T-helper 2 cell treated with Interferon-gamma antibody and Interleukin-4, amounts not matched to agents 100 ng/mL and 5 ng/mL, for 36 hours (primary cell): Measurements from ENCODE around the gene MAMDC2. TPM values are rescaled to one million over a fixed set of nuclear protein-coding genes. Genes with fewer than 3 reads are reported as not detected.
"Not testable (repeated sequence)": the region's sequence is repeated elsewhere in the genome, so short reads cannot be mapped to it uniquely, and the experiment has no call there.

Experiments
- intact Hi-C: fragments of 100-400 bp; cut with micrococcal nuclease; formaldehyde crosslinking; loops from one replicate; pipeline ENCODE4 v1.15.1; 2023
- total RNA-seq: library from RNA; stranded (reverse); gene quantifications from 2 replicates; pipeline ENCODE4 v1.2.3, GENCODE V29; 2022

Gene MAMDC2
- total RNA-seq, 1 donor from 2014 or later = not detected

DNA sequence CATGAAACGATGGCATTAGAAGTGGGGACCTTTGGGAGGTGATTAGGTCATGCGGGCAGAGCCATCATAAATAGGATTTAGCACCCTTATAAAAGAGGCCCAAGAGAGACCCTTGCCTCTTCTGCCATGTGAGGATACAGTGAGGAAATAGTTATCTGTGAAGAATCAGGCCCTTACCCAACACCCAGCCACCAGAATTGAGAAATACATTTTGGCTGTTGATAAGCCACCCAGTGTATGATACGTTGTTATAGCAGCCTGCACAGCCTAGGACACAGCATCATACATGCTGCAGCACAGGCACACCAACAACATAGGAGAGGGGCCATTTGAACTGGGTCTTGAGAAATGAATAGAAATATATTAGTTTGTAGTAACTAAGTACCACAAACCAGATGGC lies 8.0 kb upstream of the MAMDC2 start:
- intact Hi-C loops = no loop called here

DNA sequence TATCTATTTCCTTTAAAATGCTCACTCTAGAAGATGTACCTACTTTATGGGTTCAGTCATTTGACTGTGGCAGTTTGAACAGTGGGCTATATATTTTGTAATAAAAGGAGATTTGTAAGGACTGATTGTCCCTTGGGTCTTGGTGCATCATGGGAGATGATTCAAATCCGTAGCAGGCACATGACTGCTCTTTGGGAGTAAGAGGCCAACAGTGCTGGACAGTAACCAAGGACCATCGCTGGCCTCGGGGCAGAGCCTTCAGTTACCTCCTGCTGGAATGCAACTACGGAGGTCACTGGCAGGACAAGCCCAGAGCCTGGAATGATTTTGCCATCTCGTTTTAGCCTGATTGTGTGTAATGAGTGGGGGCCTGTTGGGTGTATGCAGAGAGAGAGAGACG lies 7.0 kb upstream of the MAMDC2 start:
- intact Hi-C loops = no loop called here

DNA sequence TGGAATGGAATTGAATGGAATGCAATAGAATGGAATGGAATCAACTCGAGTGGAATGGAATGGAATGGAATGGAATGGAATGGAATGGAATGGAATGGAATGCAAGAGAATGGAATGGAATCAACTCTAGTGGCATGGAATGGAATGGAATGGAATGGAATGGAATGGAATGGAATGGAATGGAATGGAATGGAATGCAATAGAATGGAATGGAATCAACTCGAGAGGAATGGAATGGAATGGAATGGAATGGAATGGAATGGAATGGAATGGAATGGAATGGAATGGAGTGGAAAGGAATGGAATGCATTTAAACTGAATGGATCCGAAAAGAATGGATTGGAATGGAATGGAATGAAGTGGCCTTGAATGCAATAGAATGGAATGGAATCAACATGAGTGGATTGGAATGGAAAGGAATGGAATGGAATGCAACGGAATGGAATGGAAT lies 5.5 kb upstream of the MAMDC2 start:
- intact Hi-C loops = not testable (repeated sequence)

DNA sequence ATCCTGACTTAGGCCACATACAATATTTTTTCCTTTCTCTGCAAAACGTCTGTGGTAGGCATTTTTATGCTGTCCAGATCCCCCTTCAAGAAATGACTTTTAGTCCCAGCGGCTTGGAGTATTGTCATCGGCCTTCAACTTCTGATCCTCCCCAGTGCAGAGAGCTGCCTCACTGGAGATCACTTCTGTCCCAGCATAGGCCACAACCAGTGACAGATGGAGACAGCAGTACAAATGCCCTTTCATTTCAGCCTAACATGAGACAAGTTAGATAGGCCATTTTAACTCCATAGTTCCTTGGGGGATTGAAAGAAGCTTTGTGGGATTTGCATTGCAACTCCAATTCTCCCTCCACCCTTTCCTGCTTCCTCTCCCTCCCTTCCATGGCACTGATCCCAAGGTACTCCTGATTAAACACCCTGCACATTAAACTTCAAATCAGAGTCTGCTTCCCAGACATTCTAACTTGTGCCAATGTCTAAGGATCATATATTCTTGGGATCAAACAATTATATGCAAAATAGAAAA lies 3.2 kb upstream of the MAMDC2 start:
- intact Hi-C loops = no loop called here

DNA sequence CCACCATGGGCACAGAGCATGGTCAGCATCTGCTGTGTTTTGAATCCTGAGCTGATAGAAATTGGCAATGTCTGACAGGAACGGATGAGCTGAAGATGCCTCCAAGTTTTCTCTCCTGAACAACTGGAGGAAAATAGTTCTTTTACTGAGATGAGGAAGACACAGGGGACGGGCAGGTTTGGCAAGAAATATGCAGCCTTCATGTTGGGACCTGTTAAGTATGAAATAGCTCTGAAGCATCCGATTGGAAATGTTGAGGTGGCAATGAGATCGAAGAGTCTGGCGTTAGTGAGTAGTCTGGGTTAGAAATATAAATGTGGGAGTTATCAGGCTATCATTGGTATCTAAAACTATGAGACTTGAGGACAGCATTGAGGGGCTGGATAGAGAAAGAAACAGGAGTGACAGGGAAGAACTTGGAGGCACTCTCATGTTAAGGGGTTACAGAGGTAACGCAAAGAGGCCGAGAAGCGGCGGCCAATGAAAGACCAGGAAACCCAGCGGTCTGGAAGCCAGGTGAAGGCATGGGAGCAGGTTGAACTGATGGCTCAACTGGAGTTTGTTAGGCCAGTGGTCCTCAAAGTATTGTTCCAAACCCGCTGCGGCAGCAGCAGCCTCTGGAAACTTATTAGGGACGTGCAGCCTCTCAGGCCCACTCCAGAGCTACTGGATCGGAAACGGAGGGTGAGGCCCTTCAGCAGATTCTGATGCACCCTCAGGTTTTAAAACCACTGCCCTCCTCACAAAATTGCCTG lies 1.0 kb upstream of the MAMDC2 start:
- intact Hi-C loops = no loop called here

DNA sequence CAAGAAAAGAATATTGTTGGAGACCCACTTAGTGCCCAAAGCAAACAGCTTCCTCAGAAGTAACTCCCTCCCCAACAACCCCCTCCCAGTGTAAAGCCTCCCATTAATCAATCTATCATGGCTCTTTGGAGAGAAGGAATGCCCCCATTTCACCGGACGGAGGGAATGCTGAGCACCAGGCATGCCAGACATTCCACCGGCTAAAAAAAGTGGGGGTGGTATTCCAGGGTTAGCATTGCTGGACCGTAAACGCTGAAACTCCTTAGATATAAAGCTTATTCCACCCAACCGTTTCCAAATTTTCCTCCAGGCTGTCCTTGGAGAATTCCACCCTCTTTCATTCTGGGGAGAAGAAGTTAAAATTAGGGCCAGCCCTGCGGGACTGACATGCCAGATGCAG lies 363 bp upstream of the MAMDC2 start:
- intact Hi-C loops = no loop called here

DNA sequence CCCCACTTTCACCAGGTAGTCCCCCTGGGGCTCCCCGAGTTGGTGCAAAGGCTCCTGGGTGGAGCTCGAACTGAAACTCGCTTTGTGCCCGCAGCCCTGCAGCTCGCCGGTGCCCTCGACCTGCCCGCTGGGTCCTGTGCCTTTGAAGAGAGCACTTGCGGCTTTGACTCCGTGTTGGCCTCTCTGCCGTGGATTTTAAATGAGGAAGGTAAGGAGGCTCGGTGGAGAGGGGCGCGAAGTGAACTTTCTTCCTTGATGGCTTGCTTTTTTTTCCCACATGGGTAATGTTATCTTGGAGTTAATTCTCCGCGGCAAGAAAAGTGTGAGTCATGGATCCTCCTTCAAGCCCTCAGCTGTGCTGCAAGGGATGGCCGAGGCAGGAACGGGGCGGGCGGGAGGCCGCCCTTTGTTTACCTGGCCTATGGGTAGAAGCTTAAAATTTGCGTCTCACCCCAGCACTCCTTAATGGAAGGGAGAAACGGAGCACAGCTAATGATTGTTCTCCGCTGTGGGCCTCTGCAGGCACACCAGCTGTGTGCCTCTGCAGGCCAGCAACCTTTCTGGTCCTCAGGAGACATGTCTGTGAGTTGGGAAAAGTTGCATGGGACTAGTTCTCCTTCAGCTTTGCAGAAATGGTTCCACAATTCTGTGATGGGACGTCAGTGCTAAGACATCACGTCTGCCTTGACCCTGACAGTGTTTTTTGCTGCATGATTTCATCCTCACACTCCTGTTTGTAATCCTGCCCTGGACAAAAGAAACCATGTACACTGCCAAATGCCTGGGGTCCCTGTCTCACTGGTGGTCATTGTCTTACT lies 1.1 kb downstream of the MAMDC2 start:
- intact Hi-C loops = no loop called here

DNA sequence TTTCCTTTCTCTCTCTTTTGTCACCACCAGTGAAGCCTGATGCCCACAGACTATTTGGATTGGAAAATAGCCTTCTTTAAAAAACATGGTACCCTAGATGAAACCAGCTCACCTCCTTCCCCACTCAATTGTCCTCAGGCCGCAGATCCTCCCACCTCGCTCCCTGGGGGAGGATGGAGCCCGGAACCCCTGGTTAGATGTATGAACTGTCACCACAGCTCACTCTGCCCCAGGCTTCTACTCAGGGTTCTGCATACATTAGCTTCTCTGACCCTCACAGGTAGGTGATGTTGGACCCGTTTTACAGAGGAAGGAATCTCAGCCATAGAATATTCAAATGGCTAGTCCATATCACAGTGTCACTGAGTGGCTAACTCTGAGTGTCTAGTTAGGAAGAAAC lies 1.8 kb downstream of the MAMDC2 start:
- intact Hi-C loops = no loop called here

DNA sequence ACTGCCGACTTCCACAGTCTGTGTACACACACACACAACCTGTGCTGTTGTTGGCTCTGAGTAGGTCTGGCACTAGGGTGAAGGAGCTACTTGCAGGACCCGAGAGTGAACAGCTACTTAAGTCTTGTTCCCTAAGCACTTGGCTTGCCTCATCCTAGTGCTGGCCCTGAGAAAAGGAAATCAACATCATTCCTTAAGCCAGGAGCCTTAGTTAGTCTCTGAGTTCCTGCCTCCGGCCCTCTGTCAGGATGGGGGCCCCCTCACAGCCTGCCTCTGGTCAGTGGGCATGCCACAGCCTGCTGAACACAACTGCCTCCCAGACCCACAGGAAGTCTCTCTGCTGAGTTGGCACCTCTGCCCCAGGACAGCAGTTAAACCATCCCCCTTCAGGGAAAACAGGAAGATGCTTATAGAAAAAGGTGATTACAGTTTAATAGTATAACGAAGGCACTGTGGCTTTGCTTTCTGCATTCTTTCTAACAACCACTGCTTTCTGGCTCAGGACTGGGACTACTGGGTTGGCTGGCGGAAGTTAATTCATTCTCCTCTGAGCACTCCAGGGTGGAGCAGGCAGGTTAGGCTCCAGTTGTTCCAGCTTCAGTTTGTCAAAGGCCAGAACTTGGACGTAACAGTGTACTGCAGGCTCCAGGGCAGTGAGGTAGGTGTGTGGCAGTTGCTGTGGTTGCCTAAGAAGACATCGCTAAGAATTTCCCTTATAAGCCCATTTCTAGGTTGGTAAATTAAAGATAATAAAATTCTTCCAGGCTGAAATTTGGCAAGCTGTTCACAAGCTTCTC lies 2.8 kb downstream of the MAMDC2 start:
- intact Hi-C loops = no loop called here

DNA sequence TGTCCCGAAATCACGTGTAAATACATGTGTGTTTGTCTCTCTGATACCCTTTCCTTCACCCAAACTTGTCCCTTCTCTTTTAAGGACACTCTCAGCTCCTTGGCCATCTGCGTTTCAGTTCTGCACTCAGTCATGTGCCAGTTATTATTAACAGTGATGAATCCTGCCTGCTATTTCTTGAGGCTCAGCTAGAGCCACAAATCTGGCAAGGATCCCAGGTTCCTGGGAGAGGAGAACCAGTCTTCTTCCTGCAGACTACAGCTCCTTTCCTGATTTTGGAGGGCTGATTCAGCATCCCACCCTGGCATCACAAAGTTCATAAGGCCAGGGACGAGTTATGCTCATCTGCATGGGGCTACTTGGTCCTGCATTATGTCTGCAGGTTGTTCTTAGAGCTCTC lies 5.6 kb downstream of the MAMDC2 start:
- intact Hi-C loops = no loop called here

DNA sequence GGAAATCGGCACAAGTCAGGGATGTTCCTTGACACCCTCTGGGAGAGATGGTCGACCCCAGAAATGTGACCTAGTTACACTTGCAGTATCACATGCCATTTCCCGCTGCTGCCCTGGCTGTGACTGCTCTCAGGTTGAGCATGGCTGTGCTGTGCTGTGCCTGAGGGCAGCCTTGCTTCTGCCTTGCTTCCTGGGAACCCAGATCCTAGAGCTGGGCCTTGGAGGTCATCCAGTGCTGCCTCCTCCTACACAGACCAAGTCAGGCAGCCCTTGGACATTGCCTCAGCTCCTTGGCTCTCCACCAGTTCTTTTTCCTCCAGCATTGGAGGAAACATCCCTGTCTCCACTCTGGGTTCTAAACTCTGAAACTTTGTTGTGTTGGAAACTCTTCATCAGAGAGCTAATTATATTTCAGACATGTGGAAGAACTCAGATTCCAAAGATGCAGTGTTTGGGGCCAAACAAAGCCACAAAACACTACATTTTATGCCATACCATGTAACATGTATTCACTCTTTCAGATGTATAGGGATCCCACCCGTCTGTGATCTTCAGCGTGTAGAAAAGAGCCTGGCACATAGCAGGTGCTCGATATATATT lies 6.1 kb downstream of the MAMDC2 start:
- intact Hi-C loops = no loop called here

DNA sequence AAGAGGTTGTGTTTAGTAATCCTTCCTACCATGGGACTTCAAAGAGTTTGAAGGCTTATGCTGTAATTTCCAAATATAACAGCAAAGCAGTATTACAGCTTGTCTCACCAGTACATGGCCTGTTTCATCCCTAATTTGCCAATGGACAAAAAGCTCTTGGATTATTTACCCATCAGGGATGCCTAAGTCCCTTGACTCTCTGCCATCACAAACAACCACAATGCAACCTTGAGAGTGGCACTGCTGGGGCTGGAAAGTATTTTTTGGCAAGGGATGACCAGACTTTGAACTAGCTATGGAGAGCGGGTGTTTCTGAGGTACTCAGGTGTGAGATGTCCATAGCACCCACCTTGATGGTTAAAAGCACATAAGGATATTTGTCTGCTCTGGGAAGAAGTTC lies 9.1 kb downstream of the MAMDC2 start:
- intact Hi-C loops = no loop called here

DNA sequence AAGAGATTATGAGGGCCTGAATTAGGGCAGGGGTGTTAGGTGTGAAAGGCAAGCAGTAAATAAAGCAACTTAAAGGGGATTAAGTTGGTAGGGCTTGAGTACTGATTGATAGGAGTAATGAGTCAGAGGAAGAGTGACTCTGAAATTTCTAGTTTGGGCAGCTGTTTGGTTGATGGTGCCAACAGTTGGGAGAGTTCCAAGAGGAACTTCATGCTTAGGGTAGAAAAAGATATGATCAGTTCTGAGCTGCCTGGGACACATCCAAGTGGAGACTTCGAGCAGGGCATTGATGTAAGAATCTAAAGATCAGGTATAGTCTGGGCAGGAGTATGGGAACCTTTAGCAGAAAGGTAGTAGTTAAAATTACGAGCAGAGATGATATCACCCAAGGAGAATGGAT lies 10.2 kb downstream of the MAMDC2 start:
- intact Hi-C loops = no loop called here

DNA sequence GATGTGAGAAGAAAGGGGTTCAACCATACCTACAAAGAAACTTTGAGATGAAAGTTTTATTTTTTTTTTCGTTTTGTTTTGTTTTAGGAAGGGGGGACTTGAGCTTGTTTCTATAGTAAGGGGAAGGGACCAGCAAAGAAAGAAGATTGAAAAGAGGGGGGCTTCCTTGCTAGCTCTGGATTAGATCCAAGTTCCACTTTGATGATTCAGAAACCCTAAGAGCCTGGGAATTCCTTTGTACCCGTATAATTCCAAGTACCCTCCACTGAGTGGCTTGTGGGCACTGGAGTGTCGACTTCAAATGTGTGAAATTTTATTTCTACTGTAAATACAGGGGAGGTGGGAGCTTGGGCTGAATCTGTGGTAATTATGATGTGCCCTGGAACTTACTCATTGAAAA lies 10.9 kb downstream of the MAMDC2 start:
- intact Hi-C loops = no loop called here

DNA sequence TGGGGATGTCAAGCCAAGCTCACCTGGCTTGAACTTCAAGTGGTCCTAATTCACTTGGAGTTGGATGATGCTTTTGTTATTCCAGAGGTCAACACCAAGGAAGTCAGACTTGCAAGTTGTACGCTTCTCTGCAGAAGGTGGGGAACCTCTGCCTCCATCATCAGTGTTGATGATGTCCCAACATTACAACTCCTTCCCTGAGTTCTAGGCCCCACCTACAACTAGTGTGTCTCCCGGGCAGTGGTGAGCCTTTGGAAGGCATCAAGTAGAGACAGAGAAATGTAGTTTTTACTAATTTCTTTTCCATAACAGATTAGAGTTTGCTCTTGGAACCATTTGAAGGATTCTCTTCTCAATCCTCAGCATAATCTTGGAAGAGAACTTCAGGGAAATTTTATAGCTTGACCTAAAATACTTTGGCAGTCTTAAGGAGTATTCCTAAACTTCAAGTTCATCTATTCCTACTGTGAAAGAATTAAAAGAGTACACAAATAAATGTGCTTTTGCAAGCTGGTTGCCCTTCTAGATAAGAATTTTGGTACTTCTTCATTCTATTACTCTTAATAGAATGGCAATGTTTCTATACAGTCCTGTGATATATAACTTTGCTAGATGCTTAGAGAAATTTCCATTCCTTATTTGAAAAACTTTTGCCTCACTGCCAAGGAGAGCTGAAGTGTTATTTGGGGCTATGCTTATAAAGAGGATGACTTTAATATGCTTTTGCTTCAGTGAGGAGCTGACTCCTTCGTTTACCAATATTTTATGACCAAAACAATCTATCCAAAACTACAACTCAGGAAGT lies 12.0 kb downstream of the MAMDC2 start:
- intact Hi-C loops = no loop called here

DNA sequence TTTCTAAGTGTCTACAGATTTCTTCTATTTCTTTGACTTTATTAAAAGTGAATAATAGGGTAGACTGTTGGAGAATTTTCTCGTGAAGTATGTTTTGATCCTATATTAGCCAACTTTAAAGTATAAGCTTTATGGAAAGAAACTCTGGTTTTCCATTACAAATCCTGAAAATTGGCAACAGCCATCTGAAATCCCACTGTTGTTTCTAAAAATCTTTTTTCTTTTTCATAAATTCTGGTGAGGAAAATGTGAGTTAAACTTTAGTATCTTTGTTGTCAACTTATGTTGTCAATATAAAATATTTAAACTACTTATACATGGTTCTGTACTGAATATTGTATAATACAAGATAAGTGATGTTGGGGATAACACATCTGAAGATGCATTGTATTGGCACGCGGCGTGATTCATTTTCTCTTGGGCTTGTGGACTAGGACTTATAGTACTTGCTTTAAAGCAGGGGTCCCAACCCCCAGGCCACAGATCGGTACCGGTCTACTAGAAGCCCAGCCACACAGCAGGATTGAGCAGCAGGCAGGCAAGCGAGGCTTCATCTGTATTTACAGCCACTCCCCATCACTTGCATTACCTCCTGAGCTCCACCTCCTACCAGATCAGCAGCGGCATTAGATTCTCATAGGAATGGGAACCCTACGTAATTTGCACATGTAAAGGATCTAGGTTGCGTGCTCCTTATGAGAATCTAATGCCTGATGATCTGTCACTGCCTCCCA lies 12.7 kb downstream of the MAMDC2 start:
- intact Hi-C loops = no loop called here

DNA sequence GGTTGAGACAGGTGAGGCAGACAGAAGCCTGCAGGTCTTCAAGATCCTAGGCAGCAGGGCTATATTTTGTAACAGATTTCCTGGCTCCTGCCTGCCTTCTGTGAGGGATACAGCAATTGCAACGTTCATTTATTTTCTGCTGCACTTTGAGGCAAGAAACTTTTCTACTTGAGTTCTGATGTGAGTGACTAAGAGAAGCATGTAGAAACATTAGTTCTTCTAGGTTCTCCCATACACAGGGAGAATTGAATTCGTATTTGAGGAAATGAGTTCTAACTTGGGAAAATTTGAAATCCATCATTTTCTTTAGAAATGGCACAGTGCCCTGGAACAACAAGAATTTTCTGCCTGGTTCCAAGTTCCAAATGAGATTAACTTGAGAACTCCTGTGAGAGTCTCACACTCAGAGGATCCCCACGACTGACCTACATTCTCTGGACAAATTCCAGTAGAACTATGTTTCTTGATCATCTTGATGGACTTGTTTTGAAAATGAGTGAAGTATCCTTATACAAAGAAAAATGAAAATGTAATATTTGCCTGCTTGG lies 15.0 kb downstream of the MAMDC2 start:
- intact Hi-C loops = no loop called here

DNA sequence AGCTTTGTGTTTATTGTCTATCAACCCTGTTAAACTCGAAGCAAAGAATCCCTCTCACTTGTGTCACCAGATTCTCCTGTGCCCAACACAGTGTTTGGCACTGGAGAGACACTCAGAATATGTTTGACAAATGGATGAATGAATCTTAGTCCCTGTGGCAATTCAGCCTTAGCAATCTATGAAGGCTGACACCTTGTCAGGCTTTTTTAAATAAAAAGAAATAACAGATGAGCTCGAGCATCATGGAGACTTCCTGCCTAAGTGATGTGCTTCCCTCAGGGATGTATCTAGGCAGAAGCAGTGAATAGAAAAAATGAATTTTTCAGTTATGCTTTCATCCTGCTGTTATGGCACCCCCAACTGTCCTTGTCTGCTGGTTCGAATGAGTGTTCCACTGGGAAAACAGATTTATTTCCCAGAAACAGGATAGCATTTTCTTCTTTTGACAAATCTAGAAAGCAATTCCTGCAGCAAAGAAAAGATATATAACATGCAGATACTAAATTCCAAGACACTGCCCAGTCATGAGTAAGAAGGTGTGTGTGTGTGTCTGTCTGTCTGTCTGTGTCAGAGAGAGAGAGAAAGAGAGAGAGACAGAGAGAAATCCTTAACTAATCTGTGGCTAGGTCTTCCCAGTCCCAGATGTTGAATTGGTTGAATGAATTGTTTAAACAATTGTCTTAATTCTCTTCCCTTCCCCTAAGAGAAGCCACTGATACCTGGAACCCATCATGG lies 16.7 kb downstream of the MAMDC2 start:
- intact Hi-C loops = no loop called here
